HCEC 1CT (cell line): ENCODE results near the gene DBH.

Source experiments
- DNase-seq: peaks from one replicate; pipeline ENCODE4 v3.0.0-alpha.2; 2017

Gene DBH

GRCh38 chr9:133685653-133686609 is 49.8 kb downstream of the DBH start:
- no peak for DNase-seq

GRCh38 chr9:133686642-133687575 is 50.7 kb downstream of the DBH start:
- no peak for DNase-seq

GRCh38 chr9:133687856-133688761 is 51.9 kb downstream of the DBH start:
- no peak for DNase-seq

DNA sequence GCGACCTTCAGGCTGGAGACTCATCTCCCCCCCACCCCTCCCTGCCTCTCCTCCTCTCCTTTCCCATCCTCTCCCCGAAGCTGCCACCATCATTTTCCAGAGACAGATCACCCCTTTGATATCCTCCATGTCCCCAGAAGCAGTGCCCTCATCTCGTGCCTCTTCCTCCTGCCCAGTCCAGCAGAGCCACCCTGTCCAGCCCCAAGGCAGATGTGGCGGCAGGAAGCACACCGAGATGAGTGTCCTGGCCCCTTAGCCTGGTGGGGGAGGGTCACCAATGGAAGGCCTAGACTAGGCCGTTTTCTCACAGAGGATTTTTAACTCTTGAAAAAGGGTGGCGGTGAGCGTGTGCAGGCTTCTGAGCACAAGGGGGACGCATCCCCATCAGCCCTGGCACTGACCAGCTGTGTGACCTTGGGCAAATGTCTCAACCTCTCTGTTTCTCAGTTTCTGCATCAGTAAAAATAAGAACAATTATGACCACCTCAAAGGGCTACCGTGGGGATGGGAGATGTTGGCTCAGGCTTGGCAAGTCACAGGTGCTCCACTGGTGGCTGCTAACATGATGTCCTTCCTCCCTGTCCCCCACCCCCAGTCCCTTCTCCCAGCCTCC is 53.1 kb downstream of the DBH start:
- no peak for DNase-seq

DNA sequence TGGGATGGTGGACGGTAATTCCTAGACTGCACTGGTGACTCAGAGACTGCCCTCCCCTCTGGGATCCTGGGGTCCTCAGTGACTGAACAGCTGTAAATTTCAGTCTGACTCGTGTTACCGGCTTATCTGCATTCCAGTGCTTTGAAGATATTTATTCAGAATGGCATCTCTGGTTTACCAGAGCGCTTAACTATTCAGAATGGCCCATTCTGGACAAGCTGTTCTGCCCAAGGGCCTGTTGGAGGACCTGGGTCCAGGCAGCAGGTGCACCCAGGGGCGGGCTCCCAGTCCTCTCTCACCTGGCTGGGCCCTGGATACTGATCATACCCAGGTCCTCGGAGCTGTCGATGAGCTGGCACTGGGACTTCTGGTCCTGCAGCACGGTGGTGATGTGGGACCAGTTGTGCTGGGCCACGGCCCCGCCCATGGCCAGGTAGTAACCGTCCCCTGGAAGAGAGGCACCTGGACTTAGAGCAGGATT is 54.0 kb downstream of the DBH start:
- DNase-seq, result no peak

DNA sequence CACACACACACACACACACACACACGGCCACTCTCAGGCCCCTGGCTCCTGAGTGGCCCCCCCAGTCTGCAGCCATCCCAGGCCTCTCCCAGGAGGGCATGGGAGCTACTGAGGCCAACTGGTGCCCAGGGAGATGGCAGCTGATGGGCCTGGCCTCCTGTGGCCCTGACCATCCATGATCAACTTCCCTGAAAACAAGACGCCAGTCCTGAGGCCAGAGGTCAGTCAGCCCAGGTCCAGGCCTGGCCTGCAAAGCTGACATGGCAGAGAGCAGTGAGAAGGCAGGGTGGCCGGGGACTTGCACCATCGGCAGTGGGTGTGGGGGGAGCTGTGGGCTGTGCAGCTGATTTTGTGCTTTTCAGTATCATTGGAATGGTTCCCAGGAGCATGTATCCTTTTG is 55.0 kb downstream of the DBH start:
- no peak for DNase-seq

GRCh38 chr9:133691626-133692363 is 55.6 kb downstream of the DBH start:
- DNase-seq, result no peak

DNA sequence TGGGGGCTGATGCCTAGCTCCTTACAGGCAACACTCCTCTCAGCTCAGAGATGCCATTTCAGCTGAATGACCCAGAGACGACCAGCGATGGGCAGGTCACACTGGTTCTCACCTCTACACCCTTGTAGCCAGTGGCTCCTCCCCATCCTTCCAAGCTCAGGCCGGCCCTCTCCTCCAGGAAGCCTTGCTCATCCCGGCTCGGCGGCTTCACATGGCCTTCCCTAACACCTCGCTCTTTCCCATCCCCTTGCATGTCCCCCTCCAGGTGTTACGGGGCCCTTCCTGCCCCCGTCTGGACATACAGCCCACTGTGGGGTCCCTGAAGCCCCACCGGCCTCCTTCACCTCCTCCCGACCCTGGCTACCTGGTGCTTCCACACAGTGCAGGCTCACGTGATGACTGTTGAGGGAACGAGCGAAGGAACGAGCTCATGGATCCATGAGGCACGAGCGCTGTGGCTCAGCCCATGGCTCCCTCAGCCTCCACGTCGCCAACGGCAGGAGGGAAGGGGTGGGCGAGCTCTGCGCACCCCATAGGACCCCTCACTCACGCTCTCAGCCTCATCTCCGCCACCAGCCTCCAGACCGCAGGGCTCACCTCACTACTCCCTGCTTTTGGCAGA is 56.3 kb downstream of the DBH start:
- no peak for DNase-seq

- no peak for DNase-seq
Observed at GRCh38 chr9:133693116-133693515, 57.0 kb downstream of the DBH start.

GRCh38 chr9:133693703-133694529 is 57.8 kb downstream of the DBH start:
- no peak for DNase-seq

DNA sequence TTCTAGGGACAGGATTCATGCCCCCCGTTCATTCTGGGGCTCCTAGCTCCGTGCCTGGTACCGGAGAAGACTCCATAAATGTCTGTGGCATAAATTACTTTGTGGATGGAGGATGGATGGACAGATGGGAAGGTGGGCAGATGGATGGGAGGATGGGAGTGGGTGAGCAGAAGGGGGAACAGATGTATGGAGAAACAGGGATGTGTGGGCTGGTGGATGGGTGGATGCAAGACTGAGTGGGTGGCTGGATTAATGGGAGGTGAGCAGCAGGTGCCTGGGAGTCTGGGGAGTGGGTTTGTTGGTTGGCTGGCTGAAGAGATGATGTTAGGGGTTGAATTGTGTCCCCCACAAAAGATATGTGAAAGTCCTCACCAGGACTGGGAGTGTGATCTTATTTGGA is 58.5 kb downstream of the DBH start:
- no peak for DNase-seq

DNA sequence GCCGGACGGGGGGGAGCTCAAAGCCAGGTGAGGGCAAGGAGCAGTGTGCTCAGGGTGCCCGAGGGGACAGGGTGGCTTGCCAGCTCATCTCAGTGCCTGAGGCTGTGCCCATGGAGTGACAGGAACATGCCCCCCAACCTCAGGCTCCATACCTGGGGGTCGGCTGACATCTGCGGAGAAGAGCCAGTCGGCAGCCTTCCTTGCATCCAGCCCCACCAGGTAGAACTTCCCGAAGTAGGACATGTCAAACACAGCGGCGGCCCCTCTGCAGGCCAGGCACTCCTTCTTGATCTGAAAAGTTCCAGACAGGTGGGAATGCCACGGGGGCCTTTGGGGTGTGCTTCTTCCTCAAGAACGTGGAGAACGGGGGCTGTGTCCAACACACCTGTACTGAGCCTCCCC is 59.9 kb downstream of the DBH start:
- no peak for DNase-seq

- no peak for DNase-seq
Observed at GRCh38 chr9:133699546-133699945, 63.4 kb downstream of the DBH start.

DNA sequence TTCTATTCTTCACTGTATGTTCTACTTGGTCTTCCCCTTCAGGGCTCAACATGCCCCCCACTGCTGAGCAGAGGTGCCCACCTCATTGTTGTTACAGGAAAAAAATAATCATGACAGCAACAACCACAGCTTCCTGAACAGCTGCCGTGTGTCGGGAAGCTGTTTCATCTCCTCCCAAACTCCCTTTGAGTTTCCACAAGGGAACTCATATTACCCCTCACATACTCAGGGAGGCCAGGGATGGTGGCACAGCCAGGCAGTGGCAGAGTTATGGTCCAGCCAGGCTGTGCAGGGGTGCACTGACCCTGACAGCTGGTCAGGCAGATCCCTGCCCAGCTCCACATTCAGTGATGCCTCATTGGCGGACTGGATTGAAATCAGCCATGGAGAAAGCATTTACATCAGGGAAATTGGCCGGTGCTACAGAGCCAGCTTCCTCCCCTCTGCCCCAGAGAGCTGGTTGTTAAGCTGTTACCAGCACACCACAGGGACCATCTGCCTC is 64.7 kb downstream of the DBH start:
- DNase-seq, result no peak

GRCh38 chr9:133701321-133701980 is 65.3 kb downstream of the DBH start:
- no peak for DNase-seq

- DNase-seq, result no peak
Observed at GRCh38 chr9:133701981-133702797, 66.0 kb downstream of the DBH start.

GRCh38 chr9:133702798-133703590 is 66.8 kb downstream of the DBH start:
- DNase-seq, result no peak
